AG04449 (cell line): Measurements from ENCODE around the gene TNRC6C.

Experiments used
- CTCF ChIA-PET: fragments of 350-600 bp; formaldehyde crosslinking; extraction: SDS; loops from one replicate; lab custom pipeline; 2021; ENCODE audit warnings: antibody characterized with exemption; lab: Yijun Ruan, JAX
- POLR2A ChIA-PET: fragments of 400-600, 350-600 bp; formaldehyde crosslinking; extraction: SDS; loops from one replicate; lab custom pipeline; 2020; ENCODE audit warnings: antibody characterized with exemption, inconsistent platforms; lab: Yijun Ruan, JAX
- DNase-seq: peaks from one replicate; pipeline ENCODE4 v3.0.0-alpha.2; 2010; ENCODE audit warnings: low read depth, low spot score
- H3K4me3 ChIP-seq: 2 replicates; pipeline ENCODE4 v1.5.1; 2011; ENCODE audit warnings: low read depth, mild to moderate bottlenecking, control low read depth, low read length
- CTCF ChIP-seq: IDR thresholded peaks from one replicate; pipeline ENCODE4 v1.5.1; 2011; ENCODE audit warnings: mild to moderate bottlenecking, moderate library complexity, low read length, control low read depth, inconsistent platforms; ENCODE audit not compliant: insufficient read depth; ENCODE audit errors: missing control alignments

Gene TNRC6C

GRCh38 chr17:78106211-78106610, 147.7 kb downstream of the TNRC6C start:
- H3K4me3 ChIP-seq: no peak overlapping the region
- no peak for TF ChIP-seq CTCF
- ChIA-PET POLR2A (no interaction called here), CTCF (interaction anchor here (2.4 to 8.9 kb wide), 3 partner anchors 8 to 87 kb away, joined by 8 to 116 read pairs (median 16); no protein-coding TSS in a partner anchor)
- DNase-seq: no peak

DNA sequence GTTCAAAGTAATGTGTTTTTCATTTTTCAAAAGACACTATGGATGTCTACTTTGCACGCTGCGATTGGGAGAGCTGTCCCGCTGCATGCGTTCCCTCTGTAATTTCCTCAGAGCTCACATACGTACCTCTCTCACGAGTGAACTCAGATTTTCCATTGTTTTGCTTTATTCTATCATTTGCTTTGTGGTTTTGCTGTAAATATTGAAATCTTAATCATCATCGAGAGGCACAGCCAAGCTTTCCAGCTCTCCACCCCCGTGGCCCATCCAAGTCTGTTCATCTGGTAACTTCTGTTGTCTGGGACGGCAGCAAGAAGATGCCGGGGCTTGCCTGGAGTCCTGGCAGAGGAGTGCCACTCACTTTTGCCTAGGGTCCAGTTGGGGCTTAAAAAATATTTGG, 149.0 kb downstream of the TNRC6C start:
- TF ChIP-seq CTCF: no peak
- ChIA-PET CTCF (interaction anchor here (1.9 to 8.9 kb wide), 3 partner anchors 10 to 88 kb away, joined by 6 to 116 read pairs (median 16); no protein-coding TSS in a partner anchor), POLR2A (no interaction called here)
- no peak overlapping the region for H3K4me3 ChIP-seq
- DNase-seq: no peak

- ChIA-PET POLR2A (no interaction called here), CTCF (interaction anchor here (0.8 to 8.9 kb wide), 5 partner anchors 11 to 89 kb away, joined by 3 to 116 read pairs (median 7); no protein-coding TSS in a partner anchor)
- no peak overlapping the region for H3K4me3 ChIP-seq
- no peak for TF ChIP-seq CTCF
- DNase-seq: no peak
These were observed 149.6 kb downstream of the TNRC6C start for GRCh38 chr17:78107976-78108725.

DNA sequence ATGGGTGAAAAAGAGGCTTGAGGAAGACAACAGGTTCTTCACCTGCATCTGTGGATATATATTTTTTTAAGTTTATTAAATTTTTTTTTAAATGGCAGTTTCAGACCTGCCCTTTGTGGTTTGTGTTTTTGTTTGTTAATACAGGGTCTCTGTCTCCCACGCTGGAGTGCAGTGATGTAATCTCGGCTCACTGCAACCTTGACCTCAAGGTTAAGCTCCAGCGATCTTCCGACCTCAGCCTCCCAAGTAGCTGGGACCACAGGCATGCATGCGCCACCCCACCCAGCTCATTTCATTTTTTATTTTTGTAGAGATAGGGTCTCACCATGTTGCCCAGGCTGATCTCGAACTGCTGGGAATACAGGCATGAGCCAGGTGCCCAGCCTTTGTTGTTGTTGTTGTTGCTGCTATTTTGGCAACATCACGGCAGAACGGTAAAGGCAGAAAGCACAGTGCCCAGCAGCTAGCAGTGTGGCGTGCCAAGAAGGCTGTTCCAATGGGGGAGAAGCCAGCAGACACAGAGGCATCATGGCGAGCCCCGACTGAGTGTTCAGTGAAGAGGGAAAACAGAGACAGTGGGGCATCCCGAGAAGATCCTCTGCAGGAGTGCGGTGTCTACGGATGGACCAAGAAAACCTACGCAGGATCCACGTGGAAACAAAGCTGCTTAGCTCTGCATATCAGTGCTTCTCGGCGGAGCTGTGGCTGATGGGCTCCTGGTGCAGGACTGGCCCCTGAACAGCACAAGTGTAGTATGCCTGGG, 150.4 kb downstream of the TNRC6C start:
- POLR2A ChIA-PET: no interaction called here
- CTCF ChIA-PET: interaction anchor here (0.6 to 8.9 kb wide), 6 partner anchors 10 to 410 kb away, joined by 3 to 116 read pairs (median 6); no protein-coding TSS in a partner anchor
- TF ChIP-seq CTCF: no peak
- no peak for DNase-seq
- H3K4me3 ChIP-seq: no peak overlapping the region

DNA sequence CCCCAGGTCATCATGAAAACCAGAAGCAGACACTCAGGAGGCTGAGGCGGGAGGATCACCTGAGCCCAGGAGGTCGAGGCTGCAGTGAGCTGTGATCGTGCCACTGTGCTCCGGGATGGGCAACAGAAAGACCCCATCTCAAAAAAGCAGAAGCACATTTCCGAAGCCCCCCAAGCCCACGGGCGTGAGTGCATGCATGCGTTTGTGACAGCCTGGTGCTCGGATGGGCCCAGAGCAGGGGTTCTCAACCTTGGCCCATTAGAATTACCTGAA, 150.9 kb downstream of the TNRC6C start:
- ChIA-PET CTCF (interaction anchor here (0.6 to 8.9 kb wide), 4 partner anchors 12 to 409 kb away, joined by 3 to 116 read pairs (median 12); no protein-coding TSS in a partner anchor), POLR2A (no interaction called here)
- no peak overlapping the region for H3K4me3 ChIP-seq
- no peak for TF ChIP-seq CTCF
- no peak for DNase-seq
